NT2/D1 (cell line): ENCODE measurements around the gene MFN1.

ENCODE experiments used
- SUZ12 ChIP-seq: IDR thresholded peaks from 2 replicates; pipeline ENCODE4 v1.6.1; 2011; ENCODE audit not compliant: insufficient read length, insufficient read depth; ENCODE audit errors: extremely low read depth
- YY1 ChIP-seq: IDR thresholded peaks from 2 replicates; pipeline ENCODE4 v1.6.1; 2011; ENCODE audit not compliant: insufficient read length, insufficient read depth
- ZNF274 ChIP-seq: IDR thresholded peaks from 2 replicates; pipeline ENCODE4 v1.6.1; 2011; ENCODE audit warnings: mild to moderate bottlenecking, low read depth, low read length

GRCh38 chr3:179415377-179415776 is 67.9 kb downstream of the MFN1 start:
- TF ChIP-seq ZNF274 (no peak), SUZ12 (no peak), YY1 (no peak)
